Measurements from ENCODE around the gene NR5A1.

NR5A1 gene

GRCh38 chr9:124457887-124458431 lies 49.2 kb downstream of the NR5A1 start:
- DNase-seq (ENCODE audit: low spot score) = no peak

- no peak for DNase-seq (ENCODE audit: low spot score)
Observed at GRCh38 chr9:124457079-124457886, 49.9 kb downstream of the NR5A1 start.

- DNase-seq (ENCODE audit: low spot score) = no peak
Observed at GRCh38 chr9:124456341-124457078, 50.7 kb downstream of the NR5A1 start.

- DNase-seq (ENCODE audit: low spot score) = no peak
Observed at GRCh38 chr9:124455820-124456219, 51.4 kb downstream of the NR5A1 start.

- no peak for DNase-seq (ENCODE audit: low spot score)
Observed at GRCh38 chr9:124454791-124455443, 52.3 kb downstream of the NR5A1 start.

GRCh38 chr9:124454296-124454695 lies 52.9 kb downstream of the NR5A1 start:
- no peak for DNase-seq (ENCODE audit: low spot score)

- DNase-seq (ENCODE audit: low spot score) = no peak
Observed at GRCh38 chr9:124453586-124454191, 53.5 kb downstream of the NR5A1 start.

GRCh38 chr9:124452841-124453585 lies 54.2 kb downstream of the NR5A1 start:
- no peak for DNase-seq (ENCODE audit: low spot score)

- no peak for DNase-seq (ENCODE audit: low spot score)
Observed at GRCh38 chr9:124452326-124452725, 54.9 kb downstream of the NR5A1 start.

- DNase-seq (ENCODE audit: low spot score) = no peak
Observed at GRCh38 chr9:124450931-124451661, 56.1 kb downstream of the NR5A1 start.

- DNase-seq (ENCODE audit: low spot score) = no peak
Observed at GRCh38 chr9:124450241-124450924, 56.8 kb downstream of the NR5A1 start, which contains the start of gene ADGRD2. Gene ADGRD2 (plus strand): TSS chr9:124450451. CDS start chr9:124451667, 1,216 bp downstream.

- DNase-seq (ENCODE audit: low spot score) = no peak
Observed at GRCh38 chr9:124449381-124450151, 57.6 kb downstream of the NR5A1 start.

GRCh38 chr9:124448019-124448418 lies 59.2 kb downstream of the NR5A1 start:
- DNase-seq (ENCODE audit: low spot score) = no peak

- DNase-seq (ENCODE audit: low spot score) = no peak
Observed at GRCh38 chr9:124447297-124447661, 59.9 kb downstream of the NR5A1 start.

GRCh38 chr9:124444166-124444565 lies 63.0 kb downstream of the NR5A1 start:
- DNase-seq (ENCODE audit: low spot score) = no peak

GRCh38 chr9:124443625-124444024 lies 63.6 kb downstream of the NR5A1 start:
- DNase-seq (ENCODE audit: low spot score) = no peak

GRCh38 chr9:124442826-124443225 lies 64.4 kb downstream of the NR5A1 start:
- DNase-seq (ENCODE audit: low spot score) = no peak

- no peak for DNase-seq (ENCODE audit: low spot score)
Observed at GRCh38 chr9:124442379-124442778, 64.8 kb downstream of the NR5A1 start.

GRCh38 chr9:124441291-124441690 lies 65.9 kb downstream of the NR5A1 start:
- no peak for DNase-seq (ENCODE audit: low spot score)
